CD4-positive, alpha-beta T cell treated with Interleukin-4 for 4 hours (primary cell): ENCODE measurements around the gene EFCAB7.
"Not testable (repeated sequence)": the region's sequence is repeated elsewhere in the genome, so short reads cannot be mapped to it uniquely, and the experiment has no call there.

Experiments
- DNase-seq: peaks from one replicate; pipeline ENCODE4 v3.0.0-alpha.2; 2020

Gene EFCAB7

DNA sequence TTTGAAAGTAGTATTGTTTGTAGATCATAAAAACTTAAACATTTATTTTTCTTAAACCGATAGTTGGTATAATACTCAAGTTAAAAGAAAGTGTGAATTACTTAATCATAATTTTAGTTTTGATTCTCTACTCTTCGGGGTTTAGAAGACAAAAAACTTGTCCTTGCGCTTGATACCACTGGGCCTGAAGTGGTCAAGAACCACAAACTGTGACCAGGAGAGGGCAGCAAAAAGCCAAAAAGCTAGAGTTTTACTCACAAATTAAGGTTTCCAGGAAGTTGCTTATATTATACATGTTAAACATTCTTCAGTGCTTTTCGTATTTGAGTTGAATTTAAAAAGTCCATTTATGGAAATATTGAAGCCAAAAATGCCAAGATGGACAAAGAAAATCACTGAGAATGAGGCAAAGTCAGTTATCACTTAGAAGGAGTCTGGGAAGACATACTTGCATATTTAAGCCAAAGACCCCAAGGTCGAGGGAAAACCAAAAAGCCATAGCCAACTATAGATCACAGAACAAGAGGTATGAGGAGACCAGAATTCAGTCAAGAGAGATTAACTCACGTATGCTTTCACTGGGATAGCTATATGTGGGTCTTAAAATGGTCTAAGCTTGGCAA lies 34.2 kb downstream of the EFCAB7 start:
- no peak for DNase-seq

DNA sequence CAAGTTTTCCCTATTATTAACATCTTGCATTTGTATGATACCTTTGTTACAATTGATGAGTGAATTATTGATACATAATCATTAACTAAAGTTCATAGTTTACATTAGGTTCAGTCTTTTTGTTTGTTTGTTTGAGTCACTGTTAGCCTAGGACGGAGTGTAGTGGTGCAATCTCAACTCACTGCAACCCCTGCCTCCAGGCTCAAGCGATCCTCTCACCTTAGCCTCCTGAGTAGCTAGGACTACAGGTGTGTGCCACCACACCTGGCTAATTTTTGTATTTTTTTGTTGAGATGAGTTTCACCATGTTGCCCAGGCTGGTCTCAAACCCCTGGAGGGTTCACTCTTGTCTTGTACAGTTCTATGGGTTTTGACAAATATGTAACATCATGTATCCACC lies 36.0 kb downstream of the EFCAB7 start:
- no peak for DNase-seq

DNA sequence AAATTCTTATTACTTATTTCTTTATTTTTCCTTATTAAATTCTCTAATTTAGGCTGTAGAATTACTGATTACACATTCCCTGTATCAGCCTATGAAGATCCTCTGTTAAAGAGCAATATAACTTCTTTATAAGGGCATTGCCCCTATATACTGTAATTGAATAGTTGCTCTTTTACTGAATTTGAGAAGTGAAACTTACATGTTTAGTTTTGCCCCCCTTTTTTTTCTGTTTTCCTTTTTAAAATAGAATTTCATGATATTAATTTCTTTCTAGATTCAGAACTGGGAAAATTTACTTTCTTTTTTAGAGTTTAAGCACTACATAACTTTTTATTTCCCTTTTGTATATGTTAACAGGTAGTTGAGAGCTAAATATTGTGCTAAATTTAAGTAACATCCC lies 40.4 kb downstream of the EFCAB7 start:
- DNase-seq, result no peak

DNA sequence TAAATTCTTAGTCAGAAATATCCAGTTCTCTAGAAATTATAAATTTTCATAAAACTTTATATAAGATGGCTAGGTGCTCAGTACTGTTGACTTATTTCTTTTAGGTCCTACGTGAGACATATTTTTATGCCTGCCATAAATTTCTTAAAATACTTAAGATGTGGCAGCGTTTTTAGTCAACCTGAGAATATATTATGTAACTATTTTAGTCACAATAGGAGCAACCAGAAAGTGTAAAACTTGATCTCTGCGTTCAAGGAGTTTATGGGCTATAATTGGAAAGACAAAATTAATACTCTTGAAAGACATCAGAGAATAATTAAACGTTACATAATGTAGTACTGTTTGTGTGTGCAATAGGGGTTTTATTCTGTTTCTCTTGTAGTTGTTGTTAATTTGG lies 45.7 kb downstream of the EFCAB7 start:
- DNase-seq, result no peak

DNA sequence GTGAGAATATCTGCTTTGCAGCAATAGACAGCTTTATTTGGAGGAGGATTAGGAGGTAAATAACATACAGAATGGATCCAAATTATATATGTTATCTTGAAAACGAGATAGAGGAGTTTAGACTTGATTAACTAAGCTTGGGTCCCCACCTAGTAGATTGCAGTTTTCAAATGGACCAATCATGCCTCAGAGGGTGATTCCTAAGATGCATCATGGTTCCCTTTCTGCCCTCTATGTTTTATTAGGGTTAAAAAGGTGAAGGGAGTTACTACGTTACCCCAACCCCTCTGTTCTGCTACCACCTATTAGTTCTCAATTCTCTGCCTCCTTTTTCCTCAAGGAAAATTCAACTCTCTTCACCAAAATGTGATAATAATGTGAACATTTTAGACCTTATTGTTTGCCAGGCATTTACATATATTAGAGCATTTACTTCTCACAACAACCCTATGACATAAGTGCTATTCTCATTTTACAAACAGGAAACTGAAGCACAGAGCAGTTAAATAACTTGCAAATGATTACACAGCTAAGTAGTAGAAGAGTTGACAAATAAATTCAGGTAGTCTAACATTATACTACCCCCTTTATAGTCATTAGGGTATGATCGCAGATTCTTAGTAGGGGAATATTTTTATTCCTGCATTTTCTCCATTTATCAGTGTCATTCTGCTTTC lies 46.5 kb downstream of the EFCAB7 start:
- DNase-seq, result no peak

DNA sequence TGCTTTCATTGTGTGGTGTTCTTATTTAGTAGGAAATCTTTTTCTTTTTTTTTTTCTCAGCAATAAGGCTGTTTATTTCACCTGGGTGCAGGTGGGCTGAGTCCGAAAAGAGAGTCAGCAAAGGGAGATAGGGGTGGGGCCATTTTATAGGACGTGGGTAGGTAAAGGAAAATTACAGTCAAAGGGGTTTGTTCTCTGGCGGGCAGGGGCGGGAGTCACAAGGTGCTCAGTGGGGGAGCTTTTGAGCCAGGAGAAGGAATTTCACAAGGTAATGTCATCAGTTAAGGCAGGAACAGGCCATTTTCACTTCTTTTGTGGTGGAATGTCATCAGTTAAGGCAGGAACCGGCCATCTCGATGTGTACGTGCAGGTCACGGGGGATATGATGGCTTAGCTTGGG lies 49.4 kb downstream of the EFCAB7 start:
- DNase-seq, result not testable (repeated sequence)

DNA sequence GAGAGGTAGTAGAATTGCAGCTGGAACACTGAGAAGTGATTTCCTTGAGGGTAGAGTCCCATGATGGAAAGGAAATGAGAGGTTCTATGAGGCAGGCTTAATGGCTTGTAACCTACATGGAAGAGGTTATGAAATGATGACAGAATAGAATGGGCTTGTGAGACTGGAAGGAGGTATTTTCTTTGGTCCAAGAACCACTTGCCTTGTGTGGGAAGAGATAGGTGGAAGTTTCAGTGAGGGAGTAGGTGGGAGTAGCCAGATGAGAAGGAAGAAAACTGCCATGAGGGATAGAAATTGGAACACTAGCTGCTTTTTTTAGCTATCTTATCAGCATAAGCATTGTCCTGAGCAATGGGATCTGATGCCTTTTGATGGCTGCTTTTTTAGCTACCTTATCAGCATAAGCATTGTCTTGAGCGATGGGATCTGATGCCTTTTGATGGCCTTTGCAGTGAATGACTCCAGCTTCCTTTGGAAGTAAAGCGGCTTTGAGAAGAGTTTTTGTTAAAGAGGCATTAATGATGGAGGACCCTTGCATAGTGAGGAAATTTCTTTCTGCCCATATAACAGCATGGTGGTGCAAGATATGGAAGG lies 51.0 kb downstream of the EFCAB7 start:
- DNase-seq, result not testable (repeated sequence)

DNA sequence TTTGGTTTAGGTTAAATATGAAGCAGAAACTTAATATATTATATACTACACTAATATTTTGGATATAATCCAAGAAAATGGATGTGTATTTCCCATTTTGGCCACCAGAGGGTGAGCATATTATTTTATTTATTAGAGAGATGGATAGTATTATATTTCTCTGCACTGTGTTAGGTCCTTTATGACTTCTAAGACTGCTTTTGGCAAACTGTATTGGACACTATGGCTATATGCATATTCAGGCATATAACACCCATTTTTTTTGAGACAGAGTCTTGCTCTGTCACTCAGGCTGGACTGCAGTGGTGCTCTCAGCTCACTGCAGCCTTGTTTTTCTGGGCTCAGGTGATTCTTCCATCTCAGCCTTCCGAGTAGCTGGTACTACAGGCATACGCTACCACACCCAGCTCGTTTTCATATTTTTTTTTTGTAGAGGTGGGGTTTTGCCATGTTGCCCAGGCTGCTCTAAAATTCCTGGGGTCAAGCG lies 52.1 kb downstream of the EFCAB7 start:
- DNase-seq, result peak; percentile 53

DNA sequence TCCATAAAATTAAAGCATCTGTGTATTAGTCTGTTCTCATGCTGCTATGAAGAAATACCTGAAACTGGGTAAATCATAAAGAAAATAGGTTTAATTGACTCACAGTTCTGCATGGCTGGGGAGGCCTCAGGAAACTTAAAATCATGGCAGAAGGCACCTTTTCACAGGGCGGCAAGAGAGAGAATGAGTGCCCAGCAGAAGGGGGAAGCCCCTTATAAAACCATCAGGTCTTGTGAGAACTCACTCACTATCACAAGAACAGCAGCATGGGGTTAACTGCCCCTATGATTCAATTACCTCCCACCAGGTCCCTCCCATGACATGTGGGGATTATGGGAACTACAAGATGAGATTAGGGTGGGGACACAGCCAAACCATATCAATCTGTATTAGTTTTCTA lies 63.0 kb downstream of the EFCAB7 start:
- DNase-seq, result not testable (repeated sequence)

DNA sequence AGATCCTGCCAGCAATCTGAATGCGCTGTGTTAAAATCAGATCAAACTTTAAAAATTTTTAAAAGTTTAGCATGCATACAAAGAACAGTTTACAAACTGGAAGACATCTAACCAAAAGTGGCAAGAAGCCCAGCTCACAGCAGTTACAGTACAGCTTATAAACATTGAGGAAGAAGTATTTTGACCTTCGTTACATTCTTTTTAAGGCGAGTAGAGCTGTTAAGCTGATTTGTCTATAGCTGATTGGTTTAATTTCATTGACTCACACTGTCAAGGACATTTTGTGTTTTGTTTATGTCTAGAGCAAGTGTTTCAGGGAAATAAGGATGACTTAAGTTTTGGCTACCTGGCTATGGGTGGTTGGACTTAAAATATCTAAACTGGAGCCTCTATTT lies 66.8 kb downstream of the EFCAB7 start:
- DNase-seq, result no peak

DNA sequence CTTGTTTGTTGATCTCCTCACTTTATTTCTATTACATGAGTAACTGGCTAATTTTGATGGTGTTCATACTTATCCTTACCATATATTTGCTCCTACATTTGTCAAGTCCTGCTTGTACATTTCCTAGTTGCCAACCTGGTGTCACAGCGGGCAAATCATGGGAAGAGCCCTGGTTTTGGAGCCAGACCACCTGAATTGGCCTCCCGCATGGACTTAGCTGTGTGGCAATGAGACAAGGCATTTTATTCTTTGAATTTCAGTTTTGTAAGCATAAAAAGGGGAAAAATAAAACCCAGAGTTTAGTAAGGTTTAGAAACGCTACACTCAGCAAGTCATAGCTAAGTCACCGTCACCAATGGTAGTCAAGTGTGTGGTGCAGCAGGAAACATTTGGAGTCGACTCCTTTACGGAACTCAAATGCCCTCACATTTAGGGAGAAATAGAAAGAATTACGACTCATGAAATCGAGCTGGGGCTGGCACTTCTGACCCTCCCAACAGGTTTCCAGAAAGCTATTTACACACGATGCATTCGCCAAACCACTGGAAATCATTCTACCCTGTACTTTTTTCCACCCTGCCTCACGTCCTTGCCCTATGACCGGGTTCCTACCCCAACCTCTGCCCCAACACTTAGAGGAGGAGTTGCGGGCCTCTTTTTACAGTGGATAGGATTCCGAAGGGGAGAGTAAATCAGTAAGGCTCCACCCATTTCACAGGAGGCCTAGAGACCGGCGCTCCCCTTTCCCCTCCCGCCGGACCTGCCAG lies 69.4 kb downstream of the EFCAB7 start:
- DNase-seq, result peak; percentile 25

DNA sequence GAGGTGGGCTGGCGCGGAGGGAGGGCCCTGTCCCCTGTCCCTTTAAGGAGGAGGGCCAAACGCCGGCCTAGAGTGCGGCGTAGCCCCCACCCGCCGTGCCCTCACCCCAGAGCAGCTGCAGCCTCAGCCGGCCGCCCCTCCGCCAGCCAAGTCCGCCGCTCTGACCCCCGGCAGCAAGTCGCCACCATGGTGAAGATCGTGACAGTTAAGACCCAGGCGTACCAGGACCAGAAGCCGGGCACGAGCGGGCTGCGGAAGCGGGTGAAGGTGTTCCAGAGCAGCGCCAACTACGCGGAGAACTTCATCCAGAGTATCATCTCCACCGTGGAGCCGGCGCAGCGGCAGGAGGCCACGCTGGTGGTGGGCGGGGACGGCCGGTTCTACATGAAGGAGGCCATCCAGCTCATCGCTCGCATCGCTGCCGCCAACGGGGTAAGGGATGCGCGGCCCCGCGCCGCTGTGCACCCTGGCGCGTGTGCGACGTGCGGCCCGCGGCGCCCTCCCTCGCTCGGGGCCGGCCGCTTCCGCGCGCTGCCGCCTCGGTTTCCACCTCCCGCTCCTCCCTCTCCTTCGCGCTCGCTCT lies 70.1 kb downstream of the EFCAB7 start, which contains the start of gene PGM1:
Gene PGM1, plus strand, starts transcription at position 109 of the 583 bp plus-strand sequence. Its CDS starts 78 bp downstream, at position 187.
- DNase-seq, result peak; percentile 71

DNA sequence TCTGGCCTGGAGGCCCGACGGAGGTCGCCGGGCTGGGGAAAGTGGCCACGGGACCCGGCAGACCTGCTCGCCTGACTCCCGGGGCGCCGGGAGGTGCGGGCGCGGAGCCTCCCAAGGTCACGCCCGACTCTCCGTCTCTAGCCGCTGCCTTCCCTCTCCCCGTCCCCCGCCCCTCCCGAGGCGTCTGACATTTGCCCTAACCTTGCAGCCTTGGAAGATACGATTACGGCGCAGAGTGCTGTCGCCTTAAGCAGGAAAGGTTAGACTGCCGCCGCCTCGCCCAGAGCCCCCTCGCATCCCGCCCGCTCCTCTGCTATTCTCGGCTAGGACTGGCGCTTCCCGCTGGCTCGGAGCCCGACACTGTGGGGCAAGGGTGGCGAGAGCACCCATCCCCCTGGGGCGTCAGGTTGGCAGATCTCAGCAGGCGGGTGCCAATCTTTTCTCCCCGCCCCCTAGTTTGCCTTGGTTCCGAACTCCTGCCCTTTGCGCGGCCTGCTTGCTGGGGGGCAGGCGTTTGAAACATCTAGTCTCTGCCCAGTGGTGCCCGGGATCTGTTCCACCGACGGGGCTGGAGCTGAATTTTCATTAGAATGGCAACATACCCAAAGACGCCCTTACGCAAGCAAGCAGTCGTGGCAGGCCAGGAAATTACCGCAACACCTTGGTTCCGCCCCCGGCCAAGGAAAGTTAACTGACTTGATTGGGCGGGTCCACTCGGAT lies 70.7 kb downstream of the EFCAB7 start:
- DNase-seq, result peak; percentile 75

DNA sequence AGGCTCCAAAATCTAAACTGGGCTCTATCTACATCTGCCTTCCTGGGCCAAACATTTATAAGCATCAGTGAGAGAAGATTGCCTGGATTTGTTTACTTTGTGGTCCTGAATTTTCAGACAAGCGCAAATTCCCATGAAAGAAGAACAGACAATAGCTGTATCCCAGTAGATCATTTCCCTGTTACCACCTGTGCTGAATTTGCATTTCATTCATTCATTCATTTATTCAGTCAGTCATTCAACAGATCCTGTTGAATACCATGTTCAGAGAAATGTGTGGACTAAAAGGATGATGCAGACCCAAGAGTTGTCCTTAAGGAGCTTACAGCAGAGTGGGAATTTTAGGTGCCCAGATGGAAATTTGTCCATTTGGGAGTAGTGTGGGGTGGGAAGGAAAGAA lies 72.1 kb downstream of the EFCAB7 start:
- DNase-seq, result no peak

DNA sequence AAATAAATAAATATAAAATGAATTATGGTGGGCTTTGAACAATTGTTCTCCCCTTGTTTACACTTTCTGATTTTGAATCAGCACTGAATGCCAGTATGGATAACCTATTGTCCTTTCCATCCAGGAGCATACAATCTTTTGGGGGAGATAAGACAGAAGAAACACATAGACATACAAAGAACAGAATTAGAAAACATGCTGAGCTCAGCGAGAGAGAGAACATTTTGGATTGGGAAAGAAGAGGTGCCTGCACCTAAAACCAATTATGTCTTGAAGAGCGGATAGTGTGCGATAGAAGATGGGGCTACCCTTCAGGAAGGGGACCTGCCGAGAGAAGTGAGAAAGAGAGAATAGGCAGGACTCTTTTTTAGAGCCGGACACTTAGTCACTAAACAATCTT lies 76.5 kb downstream of the EFCAB7 start:
- no peak for DNase-seq

DNA sequence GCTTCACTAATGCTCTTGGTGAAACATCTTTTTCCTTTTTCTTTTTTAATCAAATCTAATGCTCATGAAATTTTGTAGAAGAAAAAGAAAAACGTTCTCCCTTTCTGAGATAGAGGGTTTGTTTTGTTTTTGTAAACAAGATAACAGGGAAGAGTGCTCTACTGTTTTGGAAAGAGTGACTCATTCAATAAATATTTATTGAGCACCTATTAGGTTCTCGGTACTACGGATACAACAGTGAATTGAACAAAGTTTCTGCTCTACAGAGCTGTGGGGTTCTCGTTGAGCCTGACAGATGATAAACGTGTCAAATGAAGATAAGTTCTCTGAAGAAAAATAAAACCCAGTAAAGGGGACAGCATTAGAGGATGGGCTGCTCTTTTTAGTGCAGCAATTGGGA lies 76.9 kb downstream of the EFCAB7 start:
- no peak for DNase-seq

DNA sequence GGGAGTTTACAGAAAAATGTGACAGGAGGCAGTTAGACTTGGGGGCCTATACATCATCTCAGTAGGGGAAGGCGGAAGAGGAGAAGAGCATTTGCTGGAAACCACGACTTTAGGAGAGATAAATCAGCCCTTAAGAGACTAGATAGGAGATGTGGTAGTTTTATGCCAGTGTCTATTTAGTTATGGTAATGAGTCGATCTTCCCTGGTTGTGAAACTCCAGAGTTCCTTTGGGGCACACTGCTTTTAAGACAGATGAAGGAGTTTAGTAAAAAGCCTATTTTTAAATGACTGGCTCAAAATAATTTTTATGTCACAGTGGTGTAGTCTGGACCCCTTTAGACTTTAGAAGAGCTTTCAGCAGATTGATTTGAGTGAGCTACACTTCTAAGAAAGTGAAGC lies 77.7 kb downstream of the EFCAB7 start:
- DNase-seq, result no peak

DNA sequence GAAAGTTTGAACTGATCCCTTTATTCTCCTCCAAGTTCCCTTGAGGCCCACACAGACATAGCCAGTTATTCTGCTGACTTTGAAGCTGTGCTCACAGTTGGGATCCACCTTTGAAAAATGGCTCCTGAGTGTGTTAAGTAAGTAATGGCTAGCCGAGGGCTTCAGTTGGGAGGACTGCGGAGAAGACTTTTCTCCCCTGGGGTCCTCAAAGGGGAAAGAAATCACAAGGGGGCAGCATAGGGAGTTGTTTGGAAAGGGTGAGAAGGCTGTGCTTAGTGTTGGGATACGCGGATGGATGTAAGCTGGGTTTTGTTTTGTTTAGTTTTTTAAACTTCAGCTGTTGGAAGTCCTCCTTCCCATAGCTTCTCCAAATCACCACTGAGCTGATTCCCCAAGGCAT lies 78.1 kb downstream of the EFCAB7 start:
- DNase-seq, result no peak

DNA sequence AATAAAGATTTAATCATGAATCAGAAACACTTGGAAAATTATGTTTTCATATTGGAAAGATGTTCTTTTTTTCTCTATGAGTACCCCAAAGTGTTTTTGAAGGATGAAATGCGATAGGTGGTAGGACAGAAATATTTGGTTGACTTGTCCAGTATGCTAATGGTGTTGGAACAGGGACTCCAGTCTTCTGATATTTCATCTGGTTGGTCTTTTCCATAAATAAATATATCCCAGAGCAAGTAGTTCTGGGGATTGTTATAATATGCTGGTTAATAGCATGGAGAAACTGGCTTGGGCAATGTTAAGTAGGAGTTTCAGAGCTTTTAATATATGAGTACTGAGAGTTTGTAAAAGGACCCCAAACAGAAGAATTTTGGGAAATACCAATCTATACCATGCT lies 78.6 kb downstream of the EFCAB7 start:
- DNase-seq, result no peak

DNA sequence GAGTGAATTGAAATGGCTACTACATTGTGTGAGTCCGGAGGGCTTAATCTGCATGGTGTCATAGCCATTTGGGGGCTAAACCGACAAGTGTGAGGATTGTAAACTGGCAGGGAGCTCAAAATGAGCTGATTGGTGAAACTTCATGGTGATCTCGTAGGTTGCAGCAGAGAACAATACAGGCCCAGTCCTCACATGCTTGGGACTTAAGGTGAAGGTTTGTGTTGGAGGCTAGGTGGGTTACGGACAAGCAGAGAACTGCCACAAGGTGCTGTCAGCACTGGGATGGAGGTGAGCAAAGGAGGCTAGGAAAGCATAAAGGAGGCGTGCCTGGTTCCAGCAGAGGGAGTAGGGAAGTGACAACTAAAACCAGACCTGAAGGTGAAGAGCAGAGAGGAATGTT lies 79.3 kb downstream of the EFCAB7 start:
- DNase-seq, result no peak

DNA sequence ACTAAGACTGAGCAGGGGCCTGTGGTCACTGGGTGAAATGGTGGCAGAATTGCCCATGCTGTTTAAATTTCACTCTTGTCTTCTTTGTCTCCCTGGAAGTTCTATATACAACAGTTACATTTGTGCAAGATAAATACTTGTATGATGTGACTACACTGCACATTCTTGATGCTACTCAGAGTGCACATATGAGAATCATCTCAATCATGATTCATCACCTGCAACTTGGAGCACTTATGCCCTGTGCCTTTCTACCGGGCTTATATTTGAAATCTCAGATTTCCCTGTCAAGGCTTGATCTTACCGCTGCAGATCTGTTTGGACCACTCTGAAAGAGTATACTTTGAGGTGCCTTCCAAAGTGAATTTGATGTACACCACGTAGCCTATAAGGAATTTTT lies 80.5 kb downstream of the EFCAB7 start:
- DNase-seq, result no peak

DNA sequence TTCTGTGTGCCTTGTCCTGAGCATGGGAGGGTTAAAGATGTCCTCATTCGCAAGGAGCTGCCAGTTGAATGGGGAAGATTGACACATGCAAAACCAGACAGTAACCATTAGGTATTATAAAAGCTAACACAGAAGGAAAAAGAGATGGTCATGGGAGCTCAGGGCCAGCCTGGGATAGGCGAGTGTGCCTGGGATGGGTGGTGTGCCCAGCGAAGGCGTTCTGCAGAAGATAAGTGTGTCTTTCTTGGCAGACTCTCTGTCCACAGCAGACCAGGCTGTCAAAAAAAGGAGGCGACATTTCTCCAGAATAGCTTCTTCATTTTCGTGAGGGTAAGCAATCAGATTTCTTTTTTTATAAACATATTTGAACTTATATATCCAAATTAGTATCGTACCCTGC lies 84.0 kb downstream of the EFCAB7 start:
- DNase-seq, result no peak

DNA sequence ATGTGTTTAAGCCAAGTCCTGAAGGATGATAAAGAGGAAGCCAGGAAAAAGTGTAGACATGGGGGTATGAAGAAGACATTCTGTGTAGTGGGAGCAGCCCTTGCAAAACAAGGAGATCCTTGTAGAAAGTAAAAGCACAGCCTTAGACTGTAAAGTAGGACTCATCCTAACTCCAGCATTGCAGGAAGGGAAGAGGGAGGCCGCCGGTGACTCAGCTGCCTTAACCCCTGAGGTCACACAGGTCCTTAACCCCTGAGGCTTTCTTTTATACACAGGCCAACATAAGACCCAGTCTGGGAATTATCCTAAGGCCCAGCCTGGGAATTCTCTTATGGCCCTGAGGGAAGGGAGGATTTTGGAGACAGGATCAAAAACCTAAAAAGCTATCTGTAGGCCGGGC lies 87.9 kb downstream of the EFCAB7 start:
- DNase-seq, result no peak
